ENCODE measurements around the gene SNAI3.

The SNAI3 gene

DNA sequence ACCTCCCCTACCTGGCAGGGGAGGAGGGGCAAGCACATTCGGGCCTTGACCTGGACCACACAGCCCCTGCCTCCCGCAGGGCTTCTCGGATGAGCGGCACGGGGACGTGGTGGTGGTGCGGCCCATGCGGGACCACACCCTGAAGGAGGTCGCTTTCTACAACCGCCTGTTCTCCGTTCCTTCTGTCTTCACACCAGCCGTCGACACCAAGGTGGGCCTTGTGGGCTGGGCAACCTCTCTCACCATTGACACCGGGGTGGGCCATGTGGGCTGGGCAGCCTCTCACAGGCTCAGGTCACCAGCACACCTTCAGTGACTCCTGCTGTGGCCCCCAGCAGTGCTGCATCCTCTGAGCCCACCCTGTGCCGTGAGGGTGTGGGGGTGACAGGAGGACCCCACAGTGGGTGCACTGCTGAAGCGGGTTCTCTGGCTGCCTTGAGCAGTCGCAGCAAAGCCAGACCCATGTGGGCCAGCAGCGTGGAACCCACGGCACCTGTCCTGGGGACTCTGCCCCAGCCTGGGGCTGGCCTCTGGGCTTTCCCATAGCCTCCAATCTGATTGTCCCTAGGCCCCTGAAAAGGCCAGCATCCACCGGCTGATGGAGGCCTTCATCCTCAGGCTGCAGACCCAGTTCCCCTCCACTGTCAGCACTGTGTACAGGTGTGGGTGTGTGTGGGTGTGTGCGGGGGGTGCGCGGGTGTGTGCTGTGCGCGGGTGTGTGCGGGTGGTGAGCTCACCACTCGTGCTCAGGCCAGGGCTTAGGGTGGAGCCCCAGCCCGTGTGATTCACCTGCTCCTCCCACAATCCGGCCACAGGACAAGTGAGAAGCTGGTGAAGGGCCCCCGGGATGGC is 27.5 kb upstream of the SNAI3 start:
- peaks cover 26% of the 10 kb centered on the region for H3K4me1 Mint-ChIP-seq
- ATAC-seq = peak; percentile 10
- DNase-seq = no peak
- no peak overlapping the region for H3K4me3 Mint-ChIP-seq
- peak overlapping the region in 1 of 2 donors; percentile 48 for H3K27ac Mint-ChIP-seq
- no peaks in the 10 kb centered on the region for H3K9me3 Mint-ChIP-seq
- H3K27me3 Mint-ChIP-seq = no peaks in the 10 kb centered on the region

DNA sequence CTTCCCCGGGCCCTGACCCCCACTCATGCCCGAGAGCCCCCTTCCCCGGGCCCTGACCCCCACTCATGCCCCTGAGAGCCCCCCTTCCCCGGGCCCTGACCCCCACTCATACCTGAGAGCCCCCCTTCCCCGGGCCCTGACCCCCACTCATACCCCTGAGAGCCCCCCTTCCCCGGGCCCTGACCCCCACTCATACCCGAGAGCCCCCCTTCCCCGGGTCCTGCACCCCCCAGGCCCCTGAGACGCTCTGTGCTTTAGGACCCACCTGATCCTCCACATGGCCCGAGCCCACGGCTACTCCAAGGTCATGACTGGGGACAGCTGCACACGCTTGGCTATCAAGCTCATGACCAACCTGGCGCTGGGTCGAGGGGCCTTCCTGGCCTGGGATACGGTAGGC is 26.7 kb upstream of the SNAI3 start:
- H3K4me1 Mint-ChIP-seq = peaks cover 27% of the 10 kb centered on the region
- H3K9me3 Mint-ChIP-seq = no peaks in the 10 kb centered on the region
- H3K4me3 Mint-ChIP-seq = no peak overlapping the region
- ATAC-seq (peak; percentile 34), DNase-seq (no peak)
- H3K27ac Mint-ChIP-seq = peak overlapping the region in 1 of 2 donors; percentile 42
- H3K27me3 Mint-ChIP-seq = no peaks in the 10 kb centered on the region

GRCh38 chr16:88712362-88712979 is 26.2 kb upstream of the SNAI3 start:
- no peak for ATAC-seq
- H3K4me3 Mint-ChIP-seq = no peak overlapping the region
- H3K4me1 Mint-ChIP-seq = peaks cover 33% of the 10 kb centered on the region
- no peak overlapping the region for H3K27ac Mint-ChIP-seq
- H3K27me3 Mint-ChIP-seq = no peaks in the 10 kb centered on the region
- no peak for DNase-seq
- H3K9me3 Mint-ChIP-seq = no peaks in the 10 kb centered on the region

- DNase-seq (no peak), ATAC-seq (no peak)
- Mint-ChIP-seq H3K27me3 (no peaks in the 10 kb centered on the region), H3K4me3 (no peak overlapping the region), H3K9me3 (no peaks in the 10 kb centered on the region), H3K27ac (peak overlapping the region; percentile 8 to 80), H3K4me1 (peaks cover 40% of the 10 kb centered on the region)
These were observed 25.5 kb upstream of the SNAI3 start for GRCh38 chr16:88711750-88712340.

GRCh38 chr16:88710556-88710955 is 24.2 kb upstream of the SNAI3 start:
- ATAC-seq (no peak), DNase-seq (no peak)
- no peaks in the 10 kb centered on the region for H3K27me3 Mint-ChIP-seq
- H3K9me3 Mint-ChIP-seq = no peaks in the 10 kb centered on the region
- H3K4me3 Mint-ChIP-seq = no peak overlapping the region
- peaks cover 41% of the 10 kb centered on the region for H3K4me1 Mint-ChIP-seq
- H3K27ac Mint-ChIP-seq = peak overlapping the region in 1 of 2 donors; percentile 95

DNA sequence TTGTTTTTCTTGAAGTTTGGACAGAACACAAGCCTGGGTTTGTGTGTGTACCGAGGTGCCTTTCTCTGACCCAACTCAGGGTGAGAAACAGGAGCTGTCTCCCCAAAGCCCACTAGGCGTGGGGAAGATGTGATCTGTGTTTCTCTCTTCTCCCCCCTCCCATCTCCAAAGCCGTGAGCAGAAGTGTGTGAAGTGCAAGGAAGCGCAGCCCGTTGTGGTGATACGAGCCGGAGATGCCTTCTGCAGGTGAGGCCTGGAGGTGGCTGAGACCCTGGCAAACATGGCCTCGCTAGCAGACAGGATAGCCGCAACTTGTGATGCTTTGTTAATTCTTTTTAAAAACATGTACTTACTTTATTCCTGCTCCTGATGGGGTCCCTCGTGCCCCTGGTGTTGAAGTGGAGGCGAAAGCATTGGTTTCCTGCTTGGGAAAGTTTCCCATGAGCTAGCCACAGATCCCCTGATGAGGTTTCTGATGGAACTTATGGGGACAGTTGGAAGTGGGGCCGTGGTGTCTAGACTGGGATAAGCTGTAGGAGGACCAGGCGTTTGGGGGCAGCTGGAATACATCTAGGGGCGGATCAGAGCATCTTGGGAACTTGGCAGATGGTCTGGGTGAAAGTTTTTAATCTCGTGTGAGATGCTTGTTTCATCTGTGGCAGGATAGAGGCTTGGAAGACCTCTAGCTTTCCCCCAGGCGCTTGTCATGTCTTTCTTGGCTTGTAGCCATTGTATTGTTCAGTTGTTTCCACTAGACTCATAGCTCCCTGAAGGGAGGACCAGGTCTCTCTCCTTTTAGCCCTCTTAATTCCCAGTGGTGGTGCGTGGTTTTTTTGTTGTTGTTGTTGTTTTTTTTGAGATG is 20.9 kb upstream of the SNAI3 start:
- Mint-ChIP-seq H3K27me3 (no peaks in the 10 kb centered on the region), H3K9me3 (no peaks in the 10 kb centered on the region), H3K4me1 (peaks cover 74% of the 10 kb centered on the region), H3K27ac (peak overlapping the region; percentile 54 to 83), H3K4me3 (peak overlapping the region; percentile 88 to 89)
- DNase-seq (no peak), ATAC-seq (no peak)

DNA sequence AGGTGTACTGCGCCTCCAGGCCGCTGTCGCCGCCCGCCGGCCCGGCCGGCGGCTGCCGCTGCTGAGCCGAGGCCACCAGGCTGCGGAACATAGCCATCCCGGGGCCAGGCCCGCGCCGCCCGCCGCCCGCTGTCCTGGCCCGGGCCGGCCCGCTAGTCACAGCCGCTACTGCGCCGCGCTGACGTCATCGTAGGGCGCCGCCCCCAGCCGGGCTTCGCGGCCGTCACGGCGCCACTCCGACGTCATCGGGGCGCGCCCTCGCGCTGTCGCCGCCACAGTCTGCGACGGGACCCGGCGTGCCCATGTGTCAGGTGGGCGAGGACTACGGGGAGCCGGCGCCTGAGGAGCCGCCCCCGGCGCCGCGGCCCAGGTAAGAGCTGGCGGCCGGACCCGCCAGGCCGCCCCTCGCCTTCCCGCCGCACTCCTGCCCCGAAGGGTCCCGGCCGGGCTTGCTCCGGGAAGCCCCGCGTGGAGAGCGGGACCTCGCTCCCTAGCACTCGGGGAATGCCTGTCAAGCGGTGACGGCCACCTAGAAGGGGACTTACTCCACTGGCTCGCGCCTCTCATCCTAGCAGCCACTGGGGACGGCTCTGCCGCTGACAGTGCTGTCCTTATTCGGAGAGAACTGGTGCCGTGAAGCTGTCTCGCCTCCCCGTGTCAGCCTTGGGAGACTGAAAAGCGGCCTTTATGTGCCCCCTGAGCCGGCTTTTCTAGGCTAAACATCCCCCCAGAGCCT is 20.1 kb upstream of the SNAI3 start, which contains the start of the genes CTU2 and RNF166:
CTU2 (plus strand) TSS at position 275 of the 736 bp plus-strand sequence; CDS start at position 303, 28 bp downstream.
RNF166 (minus strand) TSS at position 180 of the 736 bp plus-strand sequence; CDS start at position 97, 83 bp downstream.
- H3K27ac Mint-ChIP-seq = peak within 1 kb of the TSS; percentile 87 to 93

GRCh38 chr16:88705801-88706228 is 19.5 kb upstream of the SNAI3 start:
- DNase-seq (peak in 1 of 2 donors; percentile 41), ATAC-seq (peak; percentile 30)
- Mint-ChIP-seq H3K4me3 (peak overlapping the region; percentile 82 to 93), H3K27me3 (no peaks in the 10 kb centered on the region), H3K4me1 (peaks cover 76% of the 10 kb centered on the region), H3K27ac (peak overlapping the region; percentile 87 to 93), H3K9me3 (no peaks in the 10 kb centered on the region)

More for the DNA sequence above, 20.1 kb upstream of the SNAI3 start, which contains the start of the genes CTU2 and RNF166:
- DNase-seq = peak; percentile 92 to 93
- peak within 1 kb of the TSS; percentile 88 to 93 for H3K4me3 Mint-ChIP-seq
- H3K4me1 Mint-ChIP-seq = peaks cover 75% of the 10 kb centered on the region
- no peaks in the 10 kb centered on the region for H3K9me3 Mint-ChIP-seq
- no peaks in the 10 kb centered on the region for H3K27me3 Mint-ChIP-seq
- ATAC-seq = peak; percentile 81

DNA sequence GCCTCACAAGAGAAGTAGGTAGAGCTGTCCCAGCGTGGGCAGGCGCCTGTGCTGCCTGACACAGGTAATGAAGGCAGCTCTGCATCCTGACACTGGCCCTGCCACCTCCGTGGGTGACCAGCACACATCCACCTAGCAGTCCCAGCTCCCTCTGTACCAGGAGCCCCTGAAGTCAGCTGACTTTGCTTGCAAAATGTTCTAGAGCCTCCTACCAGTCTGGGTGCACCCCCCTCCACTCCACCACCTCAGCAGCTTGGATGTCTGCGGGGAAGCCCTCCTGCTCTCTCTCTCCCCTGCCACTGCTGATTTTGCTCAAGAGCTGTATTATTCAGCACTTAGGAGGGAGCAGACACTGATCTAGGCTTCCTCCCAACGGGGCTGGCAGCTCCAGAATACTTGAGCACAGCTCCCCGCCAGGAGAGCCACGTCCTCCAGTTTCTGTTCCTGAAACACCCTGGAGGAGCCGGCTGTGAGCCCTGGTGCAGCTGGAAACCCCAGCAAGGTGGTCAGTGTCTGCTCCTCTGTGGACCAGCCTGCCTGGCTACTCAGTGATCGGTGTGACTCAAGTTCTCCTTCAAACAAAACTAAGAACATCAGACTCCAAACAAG is 18.9 kb upstream of the SNAI3 start:
- ATAC-seq = no peak
- Mint-ChIP-seq H3K9me3 (no peaks in the 10 kb centered on the region), H3K27me3 (no peaks in the 10 kb centered on the region), H3K27ac (peak overlapping the region; percentile 87 to 93), H3K4me3 (peak overlapping the region; percentile 82 to 93), H3K4me1 (peaks cover 76% of the 10 kb centered on the region)
- DNase-seq = no peak

- H3K9me3 Mint-ChIP-seq = no peaks in the 10 kb centered on the region
- H3K4me1 Mint-ChIP-seq = peaks cover 83% of the 10 kb centered on the region
- ATAC-seq = peak; percentile 53
- peak overlapping the region; percentile 90 to 97 for H3K27ac Mint-ChIP-seq
- H3K27me3 Mint-ChIP-seq = no peaks in the 10 kb centered on the region
- peak; percentile 67 to 76 for DNase-seq
- H3K4me3 Mint-ChIP-seq = peak overlapping the region; percentile 82 to 93
These were observed 17.4 kb upstream of the SNAI3 start for GRCh38 chr16:88703486-88704309.

GRCh38 chr16:88702371-88703210 is 16.3 kb upstream of the SNAI3 start:
- ATAC-seq (no peak), DNase-seq (no peak)
- H3K27ac Mint-ChIP-seq = peak overlapping the region; percentile 96 to 97
- peak overlapping the region; percentile 82 to 93 for H3K4me3 Mint-ChIP-seq
- H3K4me1 Mint-ChIP-seq = peaks cover 88% of the 10 kb centered on the region
- H3K9me3 Mint-ChIP-seq = no peaks in the 10 kb centered on the region
- H3K27me3 Mint-ChIP-seq = no peaks in the 10 kb centered on the region

DNA sequence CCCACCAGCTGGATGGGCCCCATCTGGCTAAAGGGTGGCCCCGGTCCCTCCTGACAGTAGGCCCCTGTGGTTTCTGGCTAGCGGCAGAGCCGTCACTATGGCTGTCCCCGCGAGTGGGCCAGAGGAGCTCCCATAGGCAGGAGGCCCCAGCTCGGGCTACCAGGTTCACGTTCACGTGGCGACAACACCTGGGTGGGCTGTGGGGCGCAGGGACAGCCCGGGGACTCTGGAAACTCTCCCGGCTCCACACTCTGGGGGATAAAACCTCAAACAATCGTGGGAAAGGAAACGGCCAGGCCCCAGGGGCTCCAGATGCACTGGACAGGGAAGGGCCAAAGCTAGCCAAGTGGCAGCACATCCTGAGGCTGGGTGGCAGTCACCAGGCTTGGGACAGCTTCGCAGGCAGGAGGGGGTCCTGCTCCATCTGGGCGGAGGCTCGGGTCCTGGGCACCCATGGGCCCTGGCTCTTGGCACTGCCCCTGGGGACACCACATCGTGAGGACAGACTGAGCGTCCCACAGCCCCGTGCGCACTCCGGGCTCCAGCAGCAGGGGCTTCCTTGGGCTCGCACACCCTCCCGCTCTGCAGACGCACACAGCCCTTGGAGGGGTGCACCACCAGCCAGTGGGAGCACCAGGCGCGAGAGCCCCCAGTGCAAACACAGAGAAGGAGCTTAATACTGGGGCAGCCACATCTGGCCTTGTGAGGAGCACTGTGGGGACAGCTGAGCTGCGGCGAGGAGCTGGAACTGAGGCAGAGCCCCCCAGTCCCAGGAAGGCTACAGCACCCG is 15.5 kb upstream of the SNAI3 start:
- H3K27ac Mint-ChIP-seq = peak overlapping the region in 1 of 2 donors; percentile 96
- no peaks in the 10 kb centered on the region for H3K27me3 Mint-ChIP-seq
- DNase-seq (no peak), ATAC-seq (no peak)
- H3K4me3 Mint-ChIP-seq = peak overlapping the region; percentile 82 to 93
- peaks cover 83% of the 10 kb centered on the region for H3K4me1 Mint-ChIP-seq
- H3K9me3 Mint-ChIP-seq = no peaks in the 10 kb centered on the region
